Colonic mucosa (tissue), 4 donors: ENCODE results near the gene STAP1. TPM values are rescaled to one million over a fixed set of nuclear protein-coding genes. Genes with fewer than 3 reads are reported as not detected.
"Not testable (repeated sequence)": the region's sequence is repeated elsewhere in the genome, so short reads cannot be mapped to it uniquely, and the experiment has no call there.

ENCODE experiments used
- DNase-seq: peaks from one replicate; pipeline ENCODE4 v3.0.0-alpha.2; 2020
- H3K27ac ChIP-seq: fragments of 200-600 bp; one replicate; pipeline ENCODE4 v1.8.0; 2021
- H3K27me3 ChIP-seq: fragments of 200-600 bp; one replicate; pipeline ENCODE4 v1.8.0; 2021
- H3K36me3 ChIP-seq: fragments of 200-600 bp; one replicate; pipeline ENCODE4 v1.8.0; 2021
- H3K4me1 ChIP-seq: fragments of 200-600 bp; one replicate; pipeline ENCODE4 v1.8.0; 2021; ENCODE audit warnings: mild to moderate bottlenecking
- H3K4me3 ChIP-seq: fragments of 200-600 bp; one replicate; pipeline ENCODE4 v1.8.0; 2021
- H3K9ac ChIP-seq, 2 donors: one replicate each; pipeline ENCODE4 v1.7.0; 2013; ENCODE audit warnings: control low read depth in 2 of 2, low read depth in 2 of 2, low read length in 2 of 2
- H3K9me3 ChIP-seq: fragments of 200-600 bp; one replicate; pipeline ENCODE4 v1.8.0; 2021
- CTCF ChIP-seq: fragments of 200-600 bp; IDR thresholded peaks from one replicate; pipeline ENCODE4 v1.8.0; 2022; ENCODE audit warnings: antibody characterized with exemption, mild to moderate bottlenecking
- intact Hi-C: fragments of 100-400 bp; cut with DNase I; formaldehyde crosslinking; loops from one replicate; pipeline ENCODE4 v1.14.1; 2022
- total RNA-seq, 2 donors: library from RNA; stranded (reverse); fragmentation: NEBNext Ultra II Directional in 1 of 2; extraction: Animal tissue kit (Norgen Biotek cat#: 25700) in 1 of 2; gene quantifications; one replicate each; pipeline ENCODE4 v1.2.1, GENCODE V29; 2021
- donor health status: healthy.
- donor health status: DM: no; HTN: no; CAD: no.
- donor health status: DM: no; HTN: no; CAD: no.

STAP1 gene
- total RNA-seq, 2 donors from 2014 or later, result 0.37 to 0.52 TPM

GRCh38 chr4:67549123-67549522 lies 9.4 kb upstream of the STAP1 start:
- no peaks in the 10 kb centered on the region for H3K9me3 ChIP-seq
- peak; percentile 25 for TF ChIP-seq CTCF
- no peak overlapping the region for H3K9ac ChIP-seq
- intact Hi-C loops, result loop anchor here (10.0 kb wide), 2 partner anchors 146 to 366 kb away; no protein-coding TSS in a partner anchor
- no peak for DNase-seq
- H3K4me1 ChIP-seq, result no peaks in the 10 kb centered on the region
- no peak overlapping the region for H3K4me3 ChIP-seq
- no peaks in the 10 kb centered on the region for H3K27me3 ChIP-seq
- H3K27ac ChIP-seq, result no peak overlapping the region
- H3K36me3 ChIP-seq, result no peaks in the 10 kb centered on the region

- Histone ChIP-seq H3K27me3 (no peaks in the 10 kb centered on the region), H3K4me3 (no peak overlapping the region), H3K36me3 (no peaks in the 10 kb centered on the region), H3K9ac (no peak overlapping the region), H3K4me1 (no peaks in the 10 kb centered on the region), H3K9me3 (no peaks in the 10 kb centered on the region), H3K27ac (no peak overlapping the region)
- intact Hi-C loops, result no loop called here
- DNase-seq, result no peak
- TF ChIP-seq CTCF, result no peak
Observed at GRCh38 chr4:67550451-67550850, 8.1 kb upstream of the STAP1 start.

- no peaks in the 10 kb centered on the region for H3K36me3 ChIP-seq
- no peak overlapping the region for H3K27ac ChIP-seq
- no peak for DNase-seq
- H3K27me3 ChIP-seq, result no peaks in the 10 kb centered on the region
- no peak overlapping the region for H3K9ac ChIP-seq
- no peak for TF ChIP-seq CTCF
- H3K4me1 ChIP-seq, result no peaks in the 10 kb centered on the region
- no peak overlapping the region for H3K4me3 ChIP-seq
- H3K9me3 ChIP-seq, result no peaks in the 10 kb centered on the region
- intact Hi-C loops, result no loop called here
Observed at GRCh38 chr4:67550857-67551256, 7.7 kb upstream of the STAP1 start.

- H3K36me3 ChIP-seq, H3K4me1 ChIP-seq, H3K4me3 ChIP-seq, H3K27me3 ChIP-seq, H3K9ac ChIP-seq, H3K27ac ChIP-seq, DNase-seq, intact Hi-C loops, H3K9me3 ChIP-seq: not testable (repeated sequence)
Observed at GRCh38 chr4:67552146-67552792, 6.3 kb upstream of the STAP1 start.

- H3K36me3 ChIP-seq, result no peaks in the 10 kb centered on the region
- no peaks in the 10 kb centered on the region for H3K27me3 ChIP-seq
- H3K4me3 ChIP-seq, result no peak overlapping the region
- H3K9ac ChIP-seq, result no peak overlapping the region
- DNase-seq, result no peak
- H3K27ac ChIP-seq, result no peak overlapping the region
- no peaks in the 10 kb centered on the region for H3K4me1 ChIP-seq
- no peaks in the 10 kb centered on the region for H3K9me3 ChIP-seq
- no peak for TF ChIP-seq CTCF
- intact Hi-C loops, result no loop called here
Observed at GRCh38 chr4:67554096-67554495, 4.4 kb upstream of the STAP1 start.

- Histone ChIP-seq H3K9me3 (no peaks in the 10 kb centered on the region), H3K4me1 (no peaks in the 10 kb centered on the region), H3K27me3 (no peaks in the 10 kb centered on the region), H3K4me3 (no peak overlapping the region), H3K36me3 (no peaks in the 10 kb centered on the region), H3K9ac (no peak overlapping the region), H3K27ac (no peak overlapping the region)
- intact Hi-C loops, result no loop called here
- no peak for TF ChIP-seq CTCF
- no peak for DNase-seq
Observed at GRCh38 chr4:67555447-67555846, 3.1 kb upstream of the STAP1 start.
